DOHH2 (cell line): Measurements from ENCODE around the gene TLE2.

Experiments
- H3F3A ChIP-seq: fragments of 200-600 bp; sonication (generic), shearing (Covaris generic); 2 replicates; pipeline ENCODE4 v1.6.0; 2016; ENCODE audit warnings: antibody characterized with exemption, mild to moderate bottlenecking; ENCODE audit not compliant: control insufficient read depth, insufficient read depth
- H3K27ac ChIP-seq: fragments of 200-600 bp; sonication (generic); 2 replicates; pipeline ENCODE4 v1.5.1; 2014; ENCODE audit warnings: low read depth, mild to moderate bottlenecking, low read length, moderate library complexity
- H3K27me3 ChIP-seq: fragments of 200-600 bp; sonication (generic); 2 replicates; pipeline ENCODE4 v1.6.1; 2014; ENCODE audit warnings: mild to moderate bottlenecking, low read length, mixed read lengths; ENCODE audit not compliant: control insufficient read depth
- H3K36me3 ChIP-seq: fragments of 200-600 bp; sonication (generic); 2 replicates; pipeline ENCODE4 v1.6.1; 2014; ENCODE audit warnings: mild to moderate bottlenecking, low read length, moderate library complexity, mixed read lengths; ENCODE audit not compliant: control insufficient read depth
- H3K4me1 ChIP-seq: fragments of 200-600 bp; sonication (generic); 2 replicates; pipeline ENCODE4 v1.6.1; 2014; ENCODE audit warnings: mild to moderate bottlenecking, low read length, mixed read lengths; ENCODE audit not compliant: control insufficient read depth
- H3K4me2 ChIP-seq: fragments of 200-600 bp; sonication (generic); 2 replicates; pipeline ENCODE4 v1.6.0; 2014; ENCODE audit warnings: mild to moderate bottlenecking, low read length, moderate library complexity
- H3K4me3 ChIP-seq: fragments of 200-600 bp; sonication (generic); 2 replicates; pipeline ENCODE4 v1.5.1; 2014; ENCODE audit warnings: mild to moderate bottlenecking, low read length, mixed read lengths
- H3K79me2 ChIP-seq: fragments of 200-600 bp; sonication (generic); 2 replicates; pipeline ENCODE4 v1.6.1; 2014; ENCODE audit warnings: mild to moderate bottlenecking, low read length, mixed read lengths; ENCODE audit not compliant: control insufficient read depth
- H3K9me2 ChIP-seq: fragments of 200-600 bp; sonication (generic); replicated peaks from 2 replicates; pipeline ENCODE4 v1.6.1; 2014; ENCODE audit warnings: mild to moderate bottlenecking, low read length, mixed read lengths; ENCODE audit not compliant: control insufficient read depth
- H3K9me3 ChIP-seq: fragments of 200-600 bp; sonication (generic); 2 replicates; pipeline ENCODE4 v1.6.1; 2014; ENCODE audit warnings: antibody characterized with exemption, low read length, mixed read lengths; ENCODE audit not compliant: control insufficient read depth, insufficient read depth
- H4K20me1 ChIP-seq: fragments of 200-600 bp; sonication (generic); 2 replicates; pipeline ENCODE4 v1.6.0; 2014; ENCODE audit warnings: low read depth, mild to moderate bottlenecking, antibody characterized with exemption, low read length, moderate library complexity; ENCODE audit not compliant: control insufficient read depth, insufficient read depth
- CTCF ChIP-seq: fragments of 200-600 bp; sonication (generic); IDR thresholded peaks from one replicate; pipeline ENCODE4 v1.5.1; 2014; ENCODE audit warnings: antibody characterized with exemption, mild to moderate bottlenecking, low read depth, low read length; ENCODE audit not compliant: poor library complexity, severe bottlenecking
- EZH2phosphoT487 ChIP-seq: fragments of 200-600 bp; sonication (generic); IDR thresholded peaks from 2 replicates; pipeline ENCODE4 v1.6.1; 2017; ENCODE audit warnings: borderline replicate concordance, mild to moderate bottlenecking, antibody characterized with exemption, low read length, moderate library complexity, mixed read lengths

The TLE2 gene

GRCh38 chr19:3059653-3060052 is 30.6 kb upstream of the TLE2 start:
- no peak for TF ChIP-seq EZH2phosphoT487
- TF ChIP-seq CTCF = no peak
- H4K20me1 ChIP-seq = no peaks in the 10 kb centered on the region
- H3K4me3 ChIP-seq = no peak overlapping the region
- no peak overlapping the region for H3K27ac ChIP-seq
- no peak overlapping the region for H3K4me2 ChIP-seq
- peaks cover 14% of the 10 kb centered on the region; the same call in 1 of the 2 replicates for H3F3A ChIP-seq
- no peaks in the 10 kb centered on the region for H3K27me3 ChIP-seq
- H3K9me3 ChIP-seq = no peaks in the 10 kb centered on the region
- peaks cover 59% of the 10 kb centered on the region for H3K36me3 ChIP-seq
- H3K9me2 ChIP-seq = no peaks in the 10 kb centered on the region
- H3K4me1 ChIP-seq = peaks cover 30% of the 10 kb centered on the region
- H3K79me2 ChIP-seq = peaks cover 42% of the 10 kb centered on the region

- Histone ChIP-seq H3K36me3 (peaks cover 66% of the 10 kb centered on the region), H3K4me3 (no peak overlapping the region), H3F3A (peaks cover 14% of the 10 kb centered on the region; the same call in 1 of the 2 replicates), H4K20me1 (no peaks in the 10 kb centered on the region), H3K9me3 (no peaks in the 10 kb centered on the region), H3K4me1 (peaks cover 24% of the 10 kb centered on the region), H3K27me3 (no peaks in the 10 kb centered on the region), H3K4me2 (no peak overlapping the region), H3K79me2 (peaks cover 39% of the 10 kb centered on the region), H3K9me2 (no peaks in the 10 kb centered on the region), H3K27ac (no peak overlapping the region)
- no peak for TF ChIP-seq CTCF
- TF ChIP-seq EZH2phosphoT487 = no peak
Observed at GRCh38 chr19:3058821-3059314, 29.8 kb upstream of the TLE2 start.

- no peak for TF ChIP-seq CTCF
- TF ChIP-seq EZH2phosphoT487 = no peak
- peaks cover 17% of the 10 kb centered on the region for H3F3A ChIP-seq
- H3K4me3 ChIP-seq = no peak overlapping the region
- no peaks in the 10 kb centered on the region for H3K9me2 ChIP-seq
- H4K20me1 ChIP-seq = no peaks in the 10 kb centered on the region
- peaks cover 34% of the 10 kb centered on the region for H3K79me2 ChIP-seq
- no peaks in the 10 kb centered on the region for H3K9me3 ChIP-seq
- H3K4me1 ChIP-seq = peaks cover 18% of the 10 kb centered on the region
- no peak overlapping the region for H3K4me2 ChIP-seq
- H3K27ac ChIP-seq = no peak overlapping the region
- H3K27me3 ChIP-seq = no peaks in the 10 kb centered on the region
- H3K36me3 ChIP-seq = peaks cover 69% of the 10 kb centered on the region
Observed at GRCh38 chr19:3058009-3058820, 29.1 kb upstream of the TLE2 start.
